Prostate gland (tissue), 2 donors: Measurements from ENCODE around the gene UGT2A1. TPM values are rescaled to one million over a fixed set of nuclear protein-coding genes. Genes with fewer than 3 reads are reported as not detected.

Experiments
- DNase-seq: peaks from one replicate; pipeline ENCODE4 v3.0.0-alpha.2; 2019; ENCODE audit warnings: low spot score
- H3K27ac ChIP-seq, 2 donors: fragments of 200-600 bp; sonication (generic); 2 replicates each; pipeline ENCODE4 v1.5.1; 2017 to 2019
- H3K27me3 ChIP-seq: fragments of 200-600 bp; sonication (generic); replicated peaks from 2 replicates; pipeline ENCODE4 v1.5.1; 2019; ENCODE audit not compliant: insufficient read depth
- H3K36me3 ChIP-seq, 2 donors: fragments of 200-600 bp; sonication (generic); 1 replicate in 1 of 2; 2 replicates in 1 of 2; pipeline versions ENCODE4 v1.5.1 to v1.8.1; 2017 to 2019
- H3K4me1 ChIP-seq: fragments of 200-600 bp; sonication (generic); replicated peaks from 2 replicates; pipeline ENCODE4 v1.5.1; 2019
- H3K4me3 ChIP-seq, 2 donors: fragments of 200-600 bp; sonication (generic); 2 replicates each; pipeline ENCODE4 v1.5.1; 2017 to 2019
- H3K9me3 ChIP-seq: fragments of 200-600 bp; sonication (generic); 2 replicates; pipeline ENCODE4 v1.5.1; 2017
- CTCF ChIP-seq, 4 experiments: fragments of 200-600 bp in 2 of 4; fragments of 450-650 bp in 2 of 4; sonication (generic) in 2 of 4; IDR thresholded peaks; 1 replicate in 3 of 4; 2 replicates in 1 of 4; pipeline ENCODE4 v1.5.1; 2016 to 2019; ENCODE audit warnings: antibody characterized with exemption in 4 of 4, mild to moderate bottlenecking in 2 of 4, moderate library complexity in 2 of 4
- POLR2A ChIP-seq: fragments of 450-650 bp; IDR thresholded peaks from one replicate; pipeline ENCODE4 v1.6.1; 2016; ENCODE audit warnings: antibody characterized with exemption, mild to moderate bottlenecking
- POLR2AphosphoS5 ChIP-seq: sonication (generic); formaldehyde crosslinking; IDR thresholded peaks from one replicate; pipeline ENCODE4 v1.6.1; 2017; ENCODE audit warnings: antibody characterized with exemption
- WGBS: methylation state at CpG from one replicate; pipeline ENCODE4 v1.1.5; 2018; 5-methylcytosine and 5-hydroxymethylcytosine counted together
- intact Hi-C: fragments of 100-400 bp; cut with DNase I; formaldehyde crosslinking; loops from one replicate; pipeline ENCODE4 v1.14.2; 2022
- total RNA-seq, 2 donors: library from RNA; depleted of rRNA; stranded (reverse); fragments of >200 nt; gene quantifications; one replicate each; pipeline ENCODE4 v1.1.0, GENCODE V29; 2016

UGT2A1 gene
- total RNA-seq, 2 donors from 2014 or later, result not detected

- intact Hi-C loops, result no loop called here
These were observed 2.2 kb downstream of the UGT2A1 start for GRCh38 chr4:69650872-69651271.

DNA sequence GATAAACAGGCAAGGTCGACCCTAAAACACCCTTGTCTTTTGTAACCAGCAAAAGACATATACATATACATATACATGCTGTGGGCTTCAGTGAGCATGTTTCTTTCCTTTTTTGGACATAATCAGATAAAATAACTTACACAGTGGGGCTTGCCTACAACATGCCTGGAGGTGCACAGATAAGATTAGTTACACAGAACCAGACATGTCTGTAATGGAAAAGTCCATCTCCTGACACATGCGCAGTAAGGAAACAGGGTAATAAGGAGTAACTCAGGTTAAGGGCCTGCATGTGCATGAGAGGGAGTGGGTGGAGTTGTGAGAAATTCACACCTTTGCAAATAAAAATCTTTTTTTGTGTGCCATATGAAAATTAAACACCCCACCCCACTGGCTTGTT is 3.4 kb downstream of the UGT2A1 start:
- Histone ChIP-seq H3K9me3 (no peaks in the 10 kb centered on the region), H3K36me3 (no peaks in the 10 kb centered on the region), H3K27ac (no peak overlapping the region), H3K4me3 (no peak overlapping the region), H3K4me1 (no peaks in the 10 kb centered on the region), H3K27me3 (no peaks in the 10 kb centered on the region)
- 47% methylated on average over 2 of the region's 2 CpGs for WGBS
- intact Hi-C loops, result no loop called here
- no peak for DNase-seq
- TF ChIP-seq POLR2A, result no peak
- TF ChIP-seq CTCF (IDR thresholded peaks at IDR 0.05), result no peak
- TF ChIP-seq POLR2AphosphoS5, result no peak

More at GRCh38 chr4:69650872-69651271, 2.2 kb downstream of the UGT2A1 start:
- TF ChIP-seq CTCF (IDR thresholded peaks at IDR 0.05) (no peak), POLR2A (no peak)
- no peaks in the 10 kb centered on the region for H3K9me3 ChIP-seq
- no peak for DNase-seq
- no peak overlapping the region for H3K27ac ChIP-seq
- H3K4me1 ChIP-seq, result no peaks in the 10 kb centered on the region
- H3K27me3 ChIP-seq, result no peaks in the 10 kb centered on the region
- no peak overlapping the region for H3K4me3 ChIP-seq
- no peaks in the 10 kb centered on the region for H3K36me3 ChIP-seq
- 58% methylated on average over 3 of the region's 3 CpGs for WGBS

GRCh38 chr4:69649207-69649606 is 3.8 kb downstream of the UGT2A1 start:
- 32% methylated on average over 1 of the region's 1 CpG for WGBS
- DNase-seq, result no peak
- no peaks in the 10 kb centered on the region for H3K9me3 ChIP-seq
- no peaks in the 10 kb centered on the region for H3K27me3 ChIP-seq
- H3K27ac ChIP-seq, result no peak overlapping the region
- intact Hi-C loops, result no loop called here
- TF ChIP-seq POLR2A, result no peak
- TF ChIP-seq CTCF (IDR thresholded peaks at IDR 0.05), result no peak
- TF ChIP-seq POLR2AphosphoS5, result no peak
- H3K4me1 ChIP-seq, result no peaks in the 10 kb centered on the region
- H3K4me3 ChIP-seq, result no peak overlapping the region
- H3K36me3 ChIP-seq, result no peaks in the 10 kb centered on the region

DNA sequence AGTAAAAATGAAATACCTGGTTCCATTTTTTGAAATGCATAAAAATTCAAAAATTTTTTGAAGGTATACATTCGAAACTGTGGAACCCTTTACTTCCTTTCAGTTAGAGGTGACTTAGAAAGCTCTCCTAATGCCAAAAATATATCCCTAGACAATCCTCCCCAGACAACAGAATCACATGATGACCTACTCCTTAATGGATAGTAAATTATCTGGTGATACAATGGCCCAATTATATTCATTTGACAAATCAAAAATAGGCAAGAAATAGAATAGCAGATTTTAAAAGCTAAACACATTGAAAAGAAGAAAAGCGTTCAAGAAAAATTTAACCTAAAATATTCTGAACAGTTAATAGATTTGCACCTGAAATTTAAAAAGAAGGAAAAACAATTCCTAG is 10.1 kb downstream of the UGT2A1 start:
- Histone ChIP-seq H3K9me3 (no peaks in the 10 kb centered on the region), H3K4me1 (no peaks in the 10 kb centered on the region), H3K4me3 (no peak overlapping the region), H3K36me3 (no peaks in the 10 kb centered on the region), H3K27ac (no peak overlapping the region), H3K27me3 (no peaks in the 10 kb centered on the region)
- WGBS, result 91% methylated on average over 2 of the region's 2 CpGs
- TF ChIP-seq POLR2A (no peak), POLR2AphosphoS5 (no peak), CTCF (IDR thresholded peaks at IDR 0.05) (no peak)
- DNase-seq, result no peak
- intact Hi-C loops, result no loop called here

DNA sequence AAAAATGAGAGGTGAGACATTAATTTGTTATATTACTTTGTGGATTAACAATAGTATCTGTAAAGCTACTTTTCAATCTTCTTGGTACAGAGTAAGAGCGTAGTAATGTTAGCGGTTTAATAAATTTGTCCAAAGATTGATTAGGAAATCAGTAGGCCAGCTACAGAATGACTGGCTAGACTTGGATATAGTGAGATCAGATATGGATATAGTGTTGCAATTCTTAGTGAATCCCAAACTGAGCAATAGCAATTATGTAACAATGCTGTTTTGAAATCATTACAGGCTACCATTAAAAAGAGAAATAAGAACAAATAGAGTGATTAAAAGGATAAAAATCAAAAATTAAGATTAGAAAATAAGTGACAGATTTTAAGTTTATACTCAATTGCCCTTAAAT is 12.8 kb downstream of the UGT2A1 start:
- Histone ChIP-seq H3K9me3 (no peaks in the 10 kb centered on the region), H3K27me3 (no peaks in the 10 kb centered on the region), H3K36me3 (no peaks in the 10 kb centered on the region), H3K27ac (no peak overlapping the region), H3K4me1 (no peaks in the 10 kb centered on the region), H3K4me3 (no peak overlapping the region)
- 93% methylated on average over 2 of the region's 2 CpGs for WGBS
- no peak for TF ChIP-seq POLR2A
- intact Hi-C loops, result no loop called here
- DNase-seq, result no peak

DNA sequence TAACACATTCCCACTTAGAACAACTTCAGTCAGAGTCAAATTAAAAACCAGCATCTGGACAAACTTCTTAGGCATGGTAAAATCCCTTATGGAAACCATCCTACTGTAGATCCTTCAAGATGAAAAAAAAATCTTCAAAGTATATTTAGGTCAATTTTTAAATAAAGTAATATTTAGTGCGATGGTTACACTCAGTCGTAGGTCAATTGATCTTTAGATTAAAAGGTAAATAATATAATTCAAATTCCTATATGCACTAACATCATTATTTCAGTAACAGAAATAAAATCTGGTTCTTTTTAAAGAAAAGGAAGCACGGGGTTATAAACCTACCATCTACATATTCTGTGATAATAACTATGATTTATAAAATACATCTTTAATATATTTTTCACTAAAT is 13.5 kb downstream of the UGT2A1 start, which contains the start of gene UGT2A2:
Gene UGT2A2 (minus strand): TSS at position 101 of the 400 bp plus-strand sequence. CDS start 2 bp downstream, at position 99.
- no peak within 1 kb of the TSS for H3K4me3 ChIP-seq
- TF ChIP-seq CTCF (IDR thresholded peaks at IDR 0.05), result no peak
- no peak for TF ChIP-seq POLR2AphosphoS5
- no peak for TF ChIP-seq POLR2A
- H3K27ac ChIP-seq, result no peak within 1 kb of the TSS
- no peaks in the 10 kb centered on the region for H3K9me3 ChIP-seq
- no peaks in the 10 kb centered on the region for H3K27me3 ChIP-seq
- H3K4me1 ChIP-seq, result no peaks in the 10 kb centered on the region
- 95% methylated on average over 3 of the region's 3 CpGs for WGBS
- intact Hi-C loops, result no loop called here
- no peak for DNase-seq
- H3K36me3 ChIP-seq, result no peaks in the 10 kb centered on the region
